Measurements from ENCODE around the gene ADAM12.

GRCh38 chr10:125989791-125990190 lies 398.5 kb downstream of the ADAM12 start:
- TF ChIP-seq, protein P1, sequence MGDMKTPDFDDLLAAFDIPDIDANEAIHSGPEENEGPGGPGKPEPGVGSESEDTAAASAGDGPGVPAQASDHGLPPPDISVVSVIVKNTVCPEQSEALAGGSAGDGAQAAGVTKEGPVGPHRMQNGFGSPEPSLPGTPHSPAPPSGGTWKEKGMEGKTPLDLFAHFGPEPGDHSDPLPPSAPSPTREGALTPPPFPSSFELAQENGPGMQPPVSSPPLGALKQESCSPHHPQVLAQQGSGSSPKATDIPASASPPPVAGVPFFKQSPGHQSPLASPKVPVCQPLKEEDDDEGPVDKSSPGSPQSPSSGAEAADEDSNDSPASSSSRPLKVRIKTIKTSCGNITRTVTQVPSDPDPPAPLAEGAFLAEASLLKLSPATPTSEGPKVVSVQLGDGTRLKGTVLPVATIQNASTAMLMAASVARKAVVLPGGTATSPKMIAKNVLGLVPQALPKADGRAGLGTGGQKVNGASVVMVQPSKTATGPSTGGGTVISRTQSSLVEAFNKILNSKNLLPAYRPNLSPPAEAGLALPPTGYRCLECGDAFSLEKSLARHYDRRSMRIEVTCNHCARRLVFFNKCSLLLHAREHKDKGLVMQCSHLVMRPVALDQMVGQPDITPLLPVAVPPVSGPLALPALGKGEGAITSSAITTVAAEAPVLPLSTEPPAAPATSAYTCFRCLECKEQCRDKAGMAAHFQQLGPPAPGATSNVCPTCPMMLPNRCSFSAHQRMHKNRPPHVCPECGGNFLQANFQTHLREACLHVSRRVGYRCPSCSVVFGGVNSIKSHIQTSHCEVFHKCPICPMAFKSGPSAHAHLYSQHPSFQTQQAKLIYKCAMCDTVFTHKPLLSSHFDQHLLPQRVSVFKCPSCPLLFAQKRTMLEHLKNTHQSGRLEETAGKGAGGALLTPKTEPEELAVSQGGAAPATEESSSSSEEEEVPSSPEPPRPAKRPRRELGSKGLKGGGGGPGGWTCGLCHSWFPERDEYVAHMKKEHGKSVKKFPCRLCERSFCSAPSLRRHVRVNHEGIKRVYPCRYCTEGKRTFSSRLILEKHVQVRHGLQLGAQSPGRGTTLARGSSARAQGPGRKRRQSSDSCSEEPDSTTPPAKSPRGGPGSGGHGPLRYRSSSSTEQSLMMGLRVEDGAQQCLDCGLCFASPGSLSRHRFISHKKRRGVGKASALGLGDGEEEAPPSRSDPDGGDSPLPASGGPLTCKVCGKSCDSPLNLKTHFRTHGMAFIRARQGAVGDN (CRISPR knock-in tag; IDR thresholded peaks at IDR 0.05): no peak
- TF ChIP-seq POLR2A (IDR thresholded peaks at IDR 0.05; ENCODE audit: insufficient read depth in 1 of 2, low read depth in 2 of 2, low read length in 2 of 2) (no peak), ZNF263 (CRISPR knock-in tag; IDR thresholded peaks at IDR 0.05) (no peak), ZBTB1 (CRISPR knock-in tag; IDR thresholded peaks at IDR 0.05; ENCODE audit: borderline replicate concordance) (no peak), GMEB1 (CRISPR knock-in tag; IDR thresholded peaks at IDR 0.05; ENCODE audit: borderline replicate concordance) (no peak), ZNF564 (CRISPR knock-in tag; IDR thresholded peaks at IDR 0.05) (no peak), YY1 (IDR thresholded peaks at IDR 0.05; ENCODE audit: insufficient read depth, insufficient replicate concordance, low read depth, low read length) (no peak), ZXDC (CRISPR knock-in tag; IDR thresholded peaks at IDR 0.05) (no peak)
- TF ChIP-seq, protein P2, sequence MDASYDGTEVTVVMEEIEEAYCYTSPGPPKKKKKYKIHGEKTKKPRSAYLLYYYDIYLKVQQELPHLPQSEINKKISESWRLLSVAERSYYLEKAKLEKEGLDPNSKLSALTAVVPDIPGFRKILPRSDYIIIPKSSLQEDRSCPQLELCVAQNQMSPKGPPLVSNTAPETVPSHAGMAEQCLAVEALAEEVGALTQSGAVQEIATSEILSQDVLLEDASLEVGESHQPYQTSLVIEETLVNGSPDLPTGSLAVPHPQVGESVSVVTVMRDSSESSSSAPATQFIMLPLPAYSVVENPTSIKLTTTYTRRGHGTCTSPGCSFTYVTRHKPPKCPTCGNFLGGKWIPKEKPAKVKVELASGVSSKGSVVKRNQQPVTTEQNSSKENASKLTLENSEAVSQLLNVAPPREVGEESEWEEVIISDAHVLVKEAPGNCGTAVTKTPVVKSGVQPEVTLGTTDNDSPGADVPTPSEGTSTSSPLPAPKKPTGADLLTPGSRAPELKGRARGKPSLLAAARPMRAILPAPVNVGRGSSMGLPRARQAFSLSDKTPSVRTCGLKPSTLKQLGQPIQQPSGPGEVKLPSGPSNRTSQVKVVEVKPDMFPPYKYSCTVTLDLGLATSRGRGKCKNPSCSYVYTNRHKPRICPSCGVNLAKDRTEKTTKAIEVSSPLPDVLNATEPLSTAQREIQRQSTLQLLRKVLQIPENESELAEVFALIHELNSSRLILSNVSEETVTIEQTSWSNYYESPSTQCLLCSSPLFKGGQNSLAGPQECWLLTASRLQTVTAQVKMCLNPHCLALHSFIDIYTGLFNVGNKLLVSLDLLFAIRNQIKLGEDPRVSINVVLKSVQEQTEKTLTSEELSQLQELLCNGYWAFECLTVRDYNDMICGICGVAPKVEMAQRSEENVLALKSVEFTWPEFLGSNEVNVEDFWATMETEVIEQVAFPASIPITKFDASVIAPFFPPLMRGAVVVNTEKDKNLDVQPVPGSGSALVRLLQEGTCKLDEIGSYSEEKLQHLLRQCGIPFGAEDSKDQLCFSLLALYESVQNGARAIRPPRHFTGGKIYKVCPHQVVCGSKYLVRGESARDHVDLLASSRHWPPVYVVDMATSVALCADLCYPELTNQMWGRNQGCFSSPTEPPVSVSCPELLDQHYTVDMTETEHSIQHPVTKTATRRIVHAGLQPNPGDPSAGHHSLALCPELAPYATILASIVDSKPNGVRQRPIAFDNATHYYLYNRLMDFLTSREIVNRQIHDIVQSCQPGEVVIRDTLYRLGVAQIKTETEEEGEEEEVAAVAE (CRISPR knock-in tag; IDR thresholded peaks at IDR 0.05; ENCODE audit: borderline replicate concordance): no peak
